HG03039 (cell line): ENCODE results near the gene CTSW.
"Not testable (repeated sequence)": the region's sequence is repeated elsewhere in the genome, so short reads cannot be mapped to it uniquely, and the experiment has no call there.

Experiments used
- ATAC-seq: cut with Tn5 transposase; IDR thresholded peaks from one replicate; pipeline ENCODE4 v1.9.1; 2021; ENCODE audit warnings: mild to moderate bottlenecking, moderate library complexity; ENCODE audit not compliant: unreplicated experiment

Gene CTSW, protein sequence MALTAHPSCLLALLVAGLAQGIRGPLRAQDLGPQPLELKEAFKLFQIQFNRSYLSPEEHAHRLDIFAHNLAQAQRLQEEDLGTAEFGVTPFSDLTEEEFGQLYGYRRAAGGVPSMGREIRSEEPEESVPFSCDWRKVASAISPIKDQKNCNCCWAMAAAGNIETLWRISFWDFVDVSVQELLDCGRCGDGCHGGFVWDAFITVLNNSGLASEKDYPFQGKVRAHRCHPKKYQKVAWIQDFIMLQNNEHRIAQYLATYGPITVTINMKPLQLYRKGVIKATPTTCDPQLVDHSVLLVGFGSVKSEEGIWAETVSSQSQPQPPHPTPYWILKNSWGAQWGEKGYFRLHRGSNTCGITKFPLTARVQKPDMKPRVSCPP

GRCh38 chr11:65879617-65880016 is at the start of gene CTSW:
TSS of gene CTSW (plus strand) at chr11:65879837. CDS start at chr11:65879855, 18 bp downstream.
- no peak for ATAC-seq

- ATAC-seq, result not testable (repeated sequence)
Measured at GRCh38 chr11:65832231-65832630, 47.4 kb upstream of the CTSW start.

GRCh38 chr11:65833297-65834030 is 46.2 kb upstream of the CTSW start, which contains the start of gene SNX32:
TSS of gene SNX32 (plus strand) at chr11:65833963. CDS start at chr11:65834066, 103 bp downstream.
- ATAC-seq, result peak; percentile 85

GRCh38 chr11:65834202-65834601 is 45.4 kb upstream of the CTSW start:
- ATAC-seq, result no peak

DNA sequence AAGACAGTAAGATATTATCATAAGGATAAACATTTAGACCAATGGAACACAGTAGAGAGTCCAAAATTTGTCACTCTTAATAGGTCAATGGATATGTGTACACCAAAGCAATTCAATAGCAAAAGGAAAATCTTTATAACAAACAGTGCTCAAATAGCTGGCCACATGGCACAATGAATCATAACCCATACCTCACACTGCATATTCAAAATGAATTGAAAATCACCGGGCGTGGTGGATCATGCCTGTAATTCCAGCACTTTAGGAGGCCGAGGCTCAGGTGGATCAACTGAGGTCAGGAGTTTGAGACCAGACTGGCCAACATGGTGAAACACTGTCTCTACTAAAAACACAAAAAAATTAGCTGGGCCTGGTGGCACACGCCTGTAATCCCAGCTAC is 37.5 kb upstream of the CTSW start:
- ATAC-seq, result no peak

DNA sequence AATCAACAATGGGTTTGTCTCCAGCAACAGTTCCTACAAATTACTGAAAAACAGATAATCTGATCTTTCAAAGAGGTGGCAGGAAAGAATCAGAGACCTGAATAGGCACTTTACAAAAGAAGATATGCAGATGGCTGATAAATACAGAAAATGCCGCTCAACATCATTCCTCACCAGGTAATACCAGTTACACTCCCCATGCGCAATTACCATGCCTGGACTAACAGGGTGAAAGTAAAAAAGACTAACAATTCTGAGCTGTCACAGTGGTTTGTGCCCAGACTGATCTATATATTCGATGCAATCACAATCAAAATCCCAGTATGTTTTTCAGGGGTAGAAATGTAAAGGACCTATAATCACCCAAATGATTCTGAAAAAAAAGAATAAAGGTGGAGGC is 35.8 kb upstream of the CTSW start:
- ATAC-seq, result no peak

DNA sequence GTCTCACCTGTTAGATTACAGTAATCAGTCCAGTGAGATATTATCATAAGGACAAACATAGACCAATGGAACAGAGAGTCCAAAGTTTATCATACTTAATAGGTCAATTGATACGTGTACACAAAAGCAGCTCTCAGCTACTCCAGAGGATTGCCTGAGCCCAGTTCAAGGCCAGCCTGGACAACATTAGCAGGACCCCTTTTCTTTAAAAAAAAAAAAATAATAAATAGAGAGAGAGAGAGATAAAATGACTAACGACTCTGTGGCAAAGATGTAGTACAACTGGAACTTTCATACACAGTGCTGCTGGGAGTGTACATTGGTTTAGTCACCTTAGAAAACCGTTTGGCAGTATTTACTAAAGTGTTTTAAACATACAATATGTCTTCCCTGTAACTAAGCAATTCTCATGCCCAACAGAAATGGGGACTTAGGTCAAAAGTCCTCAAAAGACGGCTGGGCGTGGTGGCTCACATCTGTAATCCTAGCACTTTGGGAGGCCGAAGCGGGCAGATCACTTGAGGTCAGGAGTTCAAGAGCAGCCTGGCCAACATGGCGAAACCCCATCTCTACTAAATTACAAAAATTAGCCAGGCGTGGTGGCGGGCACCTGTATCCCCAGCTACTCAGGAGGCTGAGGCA is 35.3 kb upstream of the CTSW start:
- no peak for ATAC-seq

GRCh38 chr11:65847746-65848145 is 31.9 kb upstream of the CTSW start:
- no peak for ATAC-seq

DNA sequence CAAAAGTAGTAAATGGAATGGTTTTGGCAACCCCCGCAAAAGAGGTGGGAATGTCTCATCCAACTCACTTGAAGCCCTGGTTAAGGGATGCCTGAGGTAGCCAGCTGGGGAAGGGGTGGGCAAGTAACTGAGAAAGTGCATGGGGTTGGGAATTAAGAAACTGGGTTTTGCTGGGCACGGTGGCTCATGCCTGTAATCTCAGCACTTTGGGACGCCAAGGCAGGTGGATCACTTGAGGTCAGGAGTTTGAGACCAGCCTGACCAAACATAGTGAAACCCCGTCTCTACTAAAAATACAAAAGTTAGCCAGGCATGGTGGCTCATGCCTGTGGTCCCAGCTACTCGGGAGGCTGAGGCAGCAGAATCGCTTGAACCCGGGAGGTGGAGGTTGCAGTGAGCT is 30.9 kb upstream of the CTSW start:
- not testable (repeated sequence) for ATAC-seq

- ATAC-seq, result no peak
Measured at GRCh38 chr11:65849366-65849765, 30.3 kb upstream of the CTSW start.

DNA sequence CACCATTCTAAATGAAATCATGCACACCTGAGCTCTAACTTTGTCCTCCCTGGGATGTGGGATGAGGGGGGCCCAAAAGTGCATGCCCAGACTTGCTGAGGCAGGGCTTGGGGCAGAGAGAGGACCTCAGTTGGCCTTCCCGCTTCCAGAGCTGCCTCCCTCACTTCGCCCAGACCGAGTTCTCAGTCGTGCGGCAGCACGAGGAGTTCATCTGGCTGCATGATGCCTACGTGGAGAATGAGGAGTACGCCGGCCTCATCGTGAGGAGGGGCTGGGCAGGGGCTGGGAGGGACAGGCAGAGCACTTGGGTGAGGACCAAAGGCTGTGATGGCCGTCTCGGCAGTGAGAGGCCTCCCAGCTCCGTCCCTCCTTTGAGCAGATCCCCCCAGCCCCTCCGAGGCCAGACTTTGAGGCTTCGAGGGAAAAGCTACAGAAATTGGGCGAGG is 29.8 kb upstream of the CTSW start:
- ATAC-seq, result no peak

DNA sequence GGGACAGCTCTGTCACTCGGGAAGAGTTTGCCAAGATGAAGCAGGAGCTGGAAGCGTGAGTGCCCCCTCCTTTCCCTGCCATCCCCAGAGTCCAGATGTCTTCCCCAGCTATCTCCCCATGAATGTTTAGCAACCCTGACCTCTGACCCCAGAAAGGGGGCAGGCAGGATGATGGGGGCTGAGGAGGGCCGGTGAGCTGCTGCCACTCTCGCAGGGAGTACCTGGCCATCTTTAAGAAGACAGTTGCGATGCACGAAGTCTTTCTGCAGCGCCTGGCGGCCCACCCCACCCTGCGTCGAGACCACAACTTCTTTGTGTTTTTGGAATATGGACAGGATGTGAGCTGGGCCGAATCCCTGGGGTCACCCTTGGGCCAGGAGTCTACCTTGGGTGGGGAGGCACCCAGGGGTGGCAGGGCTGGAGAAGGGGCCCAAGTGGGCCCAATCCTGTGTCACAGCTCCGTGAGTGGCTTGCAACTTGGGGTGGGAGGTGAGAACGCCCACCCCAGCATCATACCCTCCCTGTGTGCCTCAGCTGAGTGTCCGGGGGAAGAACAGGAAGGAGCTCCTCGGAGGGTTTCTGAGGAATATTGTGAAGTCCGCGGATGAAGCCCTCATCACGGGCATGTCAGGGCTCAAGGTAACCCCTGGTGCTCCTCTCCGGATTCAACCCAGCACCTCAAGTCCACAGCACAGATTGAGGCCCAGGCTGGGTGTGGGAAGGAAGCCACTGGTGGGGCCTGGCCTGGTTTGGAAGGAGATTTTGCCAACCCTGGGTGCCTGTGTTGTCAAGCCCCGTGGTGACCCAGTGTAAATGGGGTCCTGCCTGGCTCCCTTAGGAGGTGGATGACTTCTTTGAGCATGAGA is 29.2 kb upstream of the CTSW start:
- ATAC-seq, result no peak

- ATAC-seq, result no peak
Measured at GRCh38 chr11:65851083-65851579, 28.5 kb upstream of the CTSW start.

DNA sequence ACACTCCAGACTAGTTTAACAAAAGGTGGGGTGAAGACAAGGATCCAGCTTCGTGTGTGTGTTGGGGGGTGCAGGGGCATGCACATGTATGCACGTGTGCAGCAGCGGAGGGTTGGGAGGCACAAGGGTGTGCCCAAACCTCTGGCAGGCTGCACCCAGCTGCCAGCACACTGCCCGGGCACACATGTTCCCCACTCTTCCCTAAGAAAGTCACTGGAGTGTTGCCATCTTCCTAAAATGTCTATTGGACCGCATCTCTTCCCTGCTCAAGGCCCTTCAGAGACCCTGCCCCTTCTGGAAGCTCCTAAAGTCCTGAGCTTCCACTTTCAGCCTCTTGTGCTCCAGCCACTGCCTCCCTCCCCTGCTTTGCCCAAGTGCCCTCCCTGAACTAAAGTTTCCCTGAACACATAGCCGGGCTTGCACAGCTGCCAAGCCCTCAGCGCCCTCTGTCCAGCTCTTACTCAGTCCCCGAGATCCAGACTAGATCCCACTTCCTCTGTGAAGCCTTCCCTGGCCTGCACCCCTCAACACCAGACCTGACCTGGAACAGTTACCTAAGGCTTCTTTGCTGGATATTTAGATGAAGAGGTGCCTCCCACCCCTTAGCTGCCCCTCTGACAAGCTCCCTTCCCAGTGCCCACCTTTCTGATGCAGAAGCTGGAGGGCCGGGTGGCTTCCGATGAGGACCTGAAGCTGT is 27.7 kb upstream of the CTSW start:
- ATAC-seq, result no peak

GRCh38 chr11:65852508-65853245 is 27.0 kb upstream of the CTSW start:
- no peak for ATAC-seq

DNA sequence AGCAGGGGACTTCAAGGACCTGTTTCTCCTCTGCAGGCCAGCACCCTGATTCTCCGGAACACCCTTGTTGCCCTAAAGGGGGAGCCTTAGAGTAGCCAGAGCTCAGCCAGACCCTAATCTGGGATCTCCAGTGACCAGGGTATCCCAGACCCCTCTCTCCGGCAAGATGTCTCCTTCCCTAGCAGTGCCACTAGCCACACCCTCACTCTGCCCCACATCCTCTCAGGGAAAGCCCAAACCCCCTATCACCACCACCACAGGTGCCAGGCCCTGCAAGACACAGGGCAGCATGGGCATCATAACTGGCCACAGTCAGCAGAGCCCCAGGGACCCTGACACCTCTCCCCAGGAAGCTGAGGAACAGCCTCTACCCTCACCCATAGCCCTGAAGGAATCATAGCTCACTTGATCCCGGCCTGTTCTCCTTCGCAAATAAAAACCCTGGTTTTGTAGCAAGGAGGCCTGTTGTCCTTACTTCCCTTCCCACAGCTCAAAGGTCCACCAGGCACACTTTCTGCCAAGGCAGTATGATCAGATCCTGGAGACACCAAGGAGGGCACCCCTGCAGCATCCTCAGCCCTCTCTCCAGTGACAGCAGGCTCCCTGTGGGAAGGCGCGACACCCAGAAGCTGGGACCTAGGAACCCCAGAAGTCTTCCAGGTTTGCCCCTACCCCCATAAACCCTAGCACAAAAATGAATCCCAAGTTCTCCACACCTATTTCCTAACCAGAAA is 26.2 kb upstream of the CTSW start:
- no peak for ATAC-seq

- ATAC-seq, result no peak
Measured at GRCh38 chr11:65854161-65854592, 25.5 kb upstream of the CTSW start.
